Suppressor macrophage treated with lipopolysaccharide for 1 hour (primary cell): Measurements from ENCODE around the gene APBB2.

Experiments used
- DNase-seq, 3 donors: peaks; one replicate each; pipeline ENCODE4 v3.0.0-alpha.2; 2020 to 2022

APBB2 gene

DNA sequence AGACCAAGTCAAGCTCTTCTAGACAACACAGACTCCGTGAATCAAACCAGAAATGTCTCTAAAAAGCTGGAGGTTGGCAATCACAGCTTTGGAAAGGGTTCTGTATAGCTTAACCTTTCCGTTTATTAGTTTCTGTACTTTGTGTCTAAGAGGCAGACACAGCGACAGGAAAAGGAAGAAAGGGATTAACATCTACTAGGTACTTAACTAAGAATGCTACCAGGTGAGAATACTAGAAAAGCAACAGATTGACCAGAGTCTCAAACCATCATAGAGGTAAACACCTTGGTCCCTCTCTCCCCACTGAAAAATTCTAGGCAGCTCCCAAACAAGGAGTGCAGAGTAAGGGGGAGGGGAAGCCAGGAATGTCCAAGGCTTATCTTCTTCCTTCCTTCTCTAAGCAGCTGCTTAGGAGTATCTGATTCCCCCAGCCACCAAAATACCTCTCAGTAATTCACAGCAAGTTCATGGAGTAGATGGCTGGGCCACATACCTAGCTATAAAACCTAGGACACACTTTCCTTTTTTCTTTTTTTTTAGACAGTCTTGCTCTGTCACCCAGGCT is 80.8 kb downstream of the APBB2 start:
- DNase-seq: no peak

DNA sequence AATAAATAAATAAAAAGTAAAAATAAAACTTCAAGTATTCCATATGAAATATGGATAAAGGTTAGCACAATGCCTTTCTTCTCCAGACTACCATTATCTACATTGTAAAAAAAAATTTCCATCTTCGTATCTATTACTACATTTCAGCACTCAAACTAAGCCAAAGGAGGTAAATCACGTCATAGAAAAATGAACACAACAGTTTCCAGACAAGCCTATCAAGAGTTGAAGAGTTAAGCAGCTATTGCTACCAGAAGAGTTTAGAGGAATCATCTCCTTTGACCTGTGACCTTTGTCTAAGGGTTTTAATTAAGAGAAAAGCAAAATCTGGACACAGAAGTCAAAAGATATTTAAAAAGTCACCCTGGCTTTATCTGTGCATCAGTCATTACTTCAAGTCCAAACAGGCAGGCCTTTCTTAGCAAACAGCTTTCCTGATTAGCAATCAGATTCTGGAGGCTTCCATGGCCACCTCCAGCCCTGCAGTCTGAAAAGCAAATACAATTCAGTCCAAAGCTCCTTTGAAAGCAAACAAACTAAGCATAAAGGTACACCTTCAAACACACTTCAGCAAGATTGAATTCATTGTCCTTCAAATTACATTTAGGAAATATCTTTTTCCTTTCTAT is 82.2 kb downstream of the APBB2 start:
- no peak for DNase-seq

DNA sequence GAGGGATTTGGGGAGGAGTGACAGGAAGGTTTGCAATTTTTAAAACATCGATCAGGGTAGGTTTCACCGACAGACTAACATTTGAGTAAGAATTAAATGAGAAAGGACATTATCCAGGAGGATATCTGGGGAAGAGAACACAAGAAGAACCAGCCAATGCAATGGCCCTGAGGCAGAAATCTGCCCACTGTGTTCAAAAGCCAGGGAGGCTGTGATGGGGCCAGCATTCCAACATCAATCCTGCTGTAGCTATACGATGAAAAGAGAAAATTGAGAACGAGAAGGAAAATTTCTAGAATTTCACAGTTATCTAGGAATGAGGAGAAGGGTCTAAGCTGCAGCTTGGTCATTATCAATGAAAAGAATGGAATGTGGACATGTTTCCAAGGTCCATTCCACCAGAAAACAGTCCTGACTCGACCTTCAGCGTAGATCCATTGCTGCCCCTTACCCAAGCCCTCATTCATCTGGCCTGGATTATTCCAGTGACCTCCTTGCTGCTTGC is 84.4 kb downstream of the APBB2 start:
- DNase-seq: no peak

DNA sequence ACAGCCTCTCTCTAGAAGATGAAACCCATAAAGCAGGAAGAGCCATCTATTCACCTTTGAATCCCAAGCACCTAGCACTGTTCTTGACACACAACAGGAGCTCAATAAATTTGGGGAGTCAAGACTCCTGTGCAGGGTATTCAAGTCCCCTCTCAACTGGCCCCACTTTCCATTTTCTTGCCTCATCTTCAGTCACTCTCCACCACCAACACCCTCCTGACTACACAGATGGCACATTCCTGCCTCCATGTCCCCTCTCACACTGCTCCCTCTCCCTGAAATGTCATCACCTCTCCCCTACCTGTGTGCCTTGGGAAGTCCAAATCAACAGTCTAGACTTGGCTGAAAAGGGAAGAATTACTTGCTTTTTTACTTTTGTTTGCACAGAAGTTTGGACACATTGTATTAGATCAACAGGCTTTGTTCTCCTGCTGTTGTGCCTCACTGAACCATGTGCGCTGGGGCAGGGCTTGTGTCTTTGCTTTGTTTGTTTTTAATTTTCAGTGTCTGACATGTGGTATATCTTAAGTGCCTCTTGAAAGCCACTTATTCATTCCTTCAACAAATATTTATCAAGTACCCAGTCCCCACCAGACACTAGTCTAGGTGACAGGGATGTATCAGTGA is 85.1 kb downstream of the APBB2 start:
- no peak for DNase-seq

DNA sequence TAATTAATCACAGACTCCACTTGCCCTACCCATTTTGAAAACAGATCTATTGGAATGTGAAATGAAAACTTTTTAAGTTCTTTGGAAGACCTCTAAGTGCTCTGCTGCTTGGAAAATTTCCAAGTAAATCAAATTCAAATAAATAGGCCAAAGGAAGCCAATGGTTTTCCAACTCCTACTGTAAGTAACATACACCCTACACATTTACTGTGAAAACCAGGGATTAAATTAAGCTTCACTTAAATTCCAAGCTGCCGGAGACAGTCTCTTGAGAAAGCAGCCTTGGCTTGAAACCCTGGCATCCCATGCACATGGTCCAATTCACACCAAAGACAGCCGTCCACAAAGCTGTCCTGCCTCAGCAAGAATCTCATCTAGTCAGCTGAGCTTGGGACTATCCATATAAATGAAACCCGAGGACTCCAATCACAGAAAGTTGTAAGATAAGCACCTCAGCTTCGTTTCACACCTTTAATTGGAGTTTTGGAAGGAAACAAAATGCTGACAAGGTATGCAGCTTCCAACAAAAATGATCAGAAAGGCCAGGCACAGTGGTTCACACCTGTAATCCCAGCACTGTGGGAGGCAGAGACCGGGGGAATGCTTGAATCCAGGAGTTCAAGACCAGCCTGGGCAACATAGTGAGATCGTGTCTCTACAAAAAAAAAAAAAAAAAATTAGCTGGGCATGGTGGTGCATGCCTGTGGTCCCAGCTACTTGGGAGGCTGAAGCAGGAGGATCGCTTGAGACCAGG is 88.6 kb downstream of the APBB2 start:
- DNase-seq: no peak

DNA sequence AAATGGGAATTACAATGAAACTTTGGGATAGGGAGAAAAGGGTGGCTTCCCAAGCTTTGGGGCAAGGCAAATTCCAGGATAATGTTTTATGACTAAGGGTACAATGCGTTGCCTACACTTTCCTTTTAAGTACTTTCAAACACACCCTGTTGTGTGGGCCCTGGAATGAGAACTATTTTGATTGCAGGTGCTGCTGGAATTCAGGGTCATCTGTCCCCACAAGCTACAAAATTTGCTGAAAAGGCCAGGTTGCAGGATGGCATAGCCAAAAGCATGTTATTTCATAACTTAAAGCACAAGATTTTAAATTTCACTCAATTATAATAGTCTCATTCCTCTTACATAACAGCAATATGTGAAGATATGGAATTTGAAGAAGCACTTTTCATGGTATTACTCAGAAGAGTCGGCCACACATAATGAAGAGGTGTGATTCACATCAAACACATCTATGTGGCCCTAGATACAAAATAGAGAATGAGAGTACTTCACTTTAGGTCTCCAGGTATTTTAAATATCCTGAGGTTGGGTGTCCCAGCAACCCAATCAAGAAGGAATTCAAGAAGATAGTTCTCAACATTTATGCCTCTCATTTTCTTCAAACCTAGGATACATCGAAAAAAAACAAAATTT is 89.3 kb downstream of the APBB2 start:
- DNase-seq: no peak

DNA sequence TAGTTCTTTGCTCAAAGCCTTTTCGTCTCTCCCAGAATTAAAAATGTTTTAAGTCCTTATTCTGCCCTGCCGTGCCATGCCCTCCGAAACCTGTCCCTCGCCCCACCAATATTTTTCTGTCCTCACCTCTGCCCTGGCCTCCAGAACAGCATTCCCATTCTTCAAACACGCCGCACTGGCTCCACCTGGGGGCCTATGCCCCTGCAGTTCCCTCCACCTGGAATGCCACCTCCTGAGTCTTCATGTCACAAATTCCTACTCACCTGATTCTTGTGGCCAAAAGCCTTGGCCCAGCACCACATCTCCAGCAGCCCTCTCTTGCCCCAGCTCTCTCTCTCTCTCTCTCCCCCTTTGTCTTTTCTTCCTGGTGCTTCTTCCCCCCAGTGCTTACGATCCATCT is 91.6 kb downstream of the APBB2 start:
- DNase-seq: no peak

DNA sequence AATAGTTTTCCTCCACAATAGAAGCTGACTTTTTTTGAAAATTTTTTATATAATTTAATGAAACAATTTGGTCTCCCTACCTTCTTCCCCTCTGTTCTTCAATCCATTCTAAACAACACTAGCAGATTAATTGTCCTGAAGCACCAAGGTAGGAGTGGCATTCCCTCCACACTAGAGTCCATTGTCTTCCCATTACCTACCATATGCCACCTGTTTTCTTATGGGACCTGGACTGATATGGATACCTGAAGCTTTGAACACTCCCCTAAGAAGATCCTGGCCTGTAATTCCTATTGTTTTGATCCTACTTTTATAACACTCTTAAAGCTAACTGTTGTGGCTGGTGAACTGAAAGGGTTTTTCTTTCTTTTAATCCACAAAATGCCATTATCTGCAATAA is 92.0 kb downstream of the APBB2 start:
- DNase-seq: no peak

DNA sequence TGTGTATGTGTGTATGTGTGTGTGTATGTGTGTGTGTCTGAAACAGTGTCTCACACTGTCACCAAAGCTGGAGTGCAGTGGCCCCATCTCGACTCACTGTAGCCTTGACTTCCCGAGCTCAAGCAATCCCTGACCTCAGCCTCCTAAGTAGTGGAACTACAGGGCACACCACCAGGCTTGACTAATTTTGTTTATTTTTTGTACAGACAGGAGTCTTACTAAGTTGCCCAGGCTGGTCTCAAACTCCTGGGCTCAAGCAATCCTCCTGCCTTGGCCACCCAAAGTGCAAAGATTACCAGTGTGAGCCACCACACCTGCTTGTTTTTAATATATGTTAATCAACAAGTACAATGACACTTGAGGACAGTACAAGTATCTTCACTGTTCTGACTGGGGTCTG is 92.4 kb downstream of the APBB2 start:
- no peak for DNase-seq

DNA sequence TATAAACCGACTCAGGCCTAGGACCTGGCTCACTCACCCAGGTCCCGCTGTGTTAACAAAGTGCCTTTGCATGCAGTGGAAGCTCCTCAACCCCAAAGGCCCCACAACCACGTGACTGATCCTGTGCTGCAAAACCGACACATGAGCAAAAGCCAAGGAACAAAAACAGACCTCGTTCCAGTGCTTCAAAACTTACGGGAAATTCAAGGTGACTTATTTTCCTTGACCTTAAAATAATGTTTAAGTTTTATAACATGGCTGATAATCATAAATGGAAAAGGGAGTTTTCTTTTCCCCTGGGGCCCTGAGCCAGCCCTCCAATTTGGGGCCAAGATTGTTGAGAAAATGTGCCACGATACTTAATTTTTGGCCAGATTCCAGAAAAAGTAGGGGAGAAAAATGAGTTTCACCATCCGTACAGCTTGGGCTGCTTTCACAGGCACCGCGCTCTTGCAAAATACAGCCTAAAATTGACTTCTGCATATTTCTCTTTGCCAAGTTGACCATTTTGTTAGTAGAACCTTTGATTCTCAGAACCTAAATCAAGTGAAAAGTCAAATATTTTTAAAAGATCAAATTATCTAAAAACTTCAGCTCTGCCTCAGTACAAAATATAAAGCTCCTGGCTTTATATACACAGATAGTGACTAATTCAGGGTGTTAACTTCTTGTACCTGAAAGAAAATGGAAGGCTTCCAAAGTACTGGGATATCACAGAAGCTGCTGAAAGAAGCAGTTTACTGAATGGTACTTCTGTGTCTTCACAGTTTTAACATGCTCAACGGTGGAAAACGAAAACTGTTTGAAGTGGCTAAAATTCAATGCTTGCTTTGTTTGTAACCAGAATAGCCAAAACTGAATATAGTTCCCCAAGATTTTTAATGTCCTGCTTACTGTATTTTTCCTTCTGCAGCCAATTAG is 93.8 kb downstream of the APBB2 start:
- DNase-seq: peak in 1 of 3 donors; percentile 5

DNA sequence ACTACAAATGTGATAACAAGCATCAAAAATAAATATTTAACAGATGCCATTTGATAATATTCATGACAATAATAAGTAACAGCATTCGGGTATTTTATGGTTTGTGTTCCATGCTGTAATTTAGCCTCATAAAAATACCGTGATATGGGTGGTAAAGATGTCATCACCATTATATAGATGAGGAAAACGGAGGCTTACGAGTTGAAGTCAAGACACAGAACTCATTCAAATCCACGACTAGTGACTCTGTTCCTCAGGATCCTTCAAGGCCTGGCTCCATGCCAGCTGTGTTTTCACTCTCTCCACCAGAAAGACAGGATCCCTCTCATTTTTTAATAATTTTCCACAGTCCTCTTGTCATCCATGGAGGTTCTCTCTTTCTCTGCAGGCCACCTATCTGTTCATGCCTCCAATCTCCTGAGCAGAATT is 94.5 kb downstream of the APBB2 start:
- no peak for DNase-seq

DNA sequence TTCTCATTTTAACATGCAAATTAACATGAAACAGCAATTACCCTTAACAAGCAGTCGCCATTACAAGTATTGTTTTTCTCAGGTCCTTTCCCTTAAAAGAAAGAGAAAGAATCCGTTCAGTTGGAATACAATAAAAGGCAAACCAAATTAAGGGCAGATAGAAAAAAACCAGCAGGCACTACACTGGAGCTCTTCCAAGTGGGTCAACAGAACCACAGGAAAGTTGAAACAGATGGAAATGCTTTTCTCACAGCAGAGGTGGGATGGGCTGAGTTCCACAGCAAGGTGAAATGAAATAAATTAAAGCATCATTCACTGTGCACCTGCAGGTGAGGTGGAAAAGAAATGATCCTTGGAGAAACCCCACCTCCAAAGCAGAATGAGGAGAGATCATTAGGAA is 102.6 kb downstream of the APBB2 start:
- no peak for DNase-seq

DNA sequence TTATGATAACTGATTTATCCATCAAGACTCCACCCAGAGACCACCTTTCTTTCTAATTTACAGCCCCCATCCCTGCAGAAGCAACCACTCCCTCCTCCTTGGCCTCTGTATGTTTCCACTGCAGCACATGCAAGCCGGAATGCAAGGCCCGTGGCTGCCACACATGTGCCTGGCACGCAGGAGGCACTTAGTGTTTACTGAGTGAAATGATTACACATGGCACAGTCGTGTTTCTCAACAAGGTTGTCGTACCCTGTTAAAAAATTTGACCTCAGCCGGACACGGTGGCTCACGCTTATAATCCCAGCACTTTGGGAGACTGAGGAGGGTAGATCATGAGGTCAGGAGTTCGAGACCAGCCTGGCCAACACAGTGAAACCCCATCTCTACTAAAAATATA is 104.3 kb downstream of the APBB2 start:
- DNase-seq: no peak

DNA sequence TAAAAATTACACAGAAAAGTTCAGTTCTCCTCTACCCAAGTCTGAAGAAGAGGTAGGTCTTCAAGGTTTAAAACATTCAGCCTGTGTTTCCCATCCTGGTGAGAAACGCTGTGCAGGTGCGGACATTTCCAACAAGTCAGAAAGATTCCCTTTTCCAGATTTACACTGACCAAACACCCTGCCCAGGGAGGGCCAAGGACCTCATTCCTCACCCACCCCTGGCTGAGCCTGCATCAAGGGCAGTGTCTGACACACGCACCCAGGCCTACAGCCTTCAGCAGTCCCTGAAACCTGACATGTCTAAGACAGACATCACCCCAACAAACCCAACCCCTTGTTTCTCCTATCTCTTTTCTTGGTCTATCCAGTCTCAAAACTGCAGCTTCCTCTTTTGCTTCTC is 105.9 kb downstream of the APBB2 start:
- no peak for DNase-seq

DNA sequence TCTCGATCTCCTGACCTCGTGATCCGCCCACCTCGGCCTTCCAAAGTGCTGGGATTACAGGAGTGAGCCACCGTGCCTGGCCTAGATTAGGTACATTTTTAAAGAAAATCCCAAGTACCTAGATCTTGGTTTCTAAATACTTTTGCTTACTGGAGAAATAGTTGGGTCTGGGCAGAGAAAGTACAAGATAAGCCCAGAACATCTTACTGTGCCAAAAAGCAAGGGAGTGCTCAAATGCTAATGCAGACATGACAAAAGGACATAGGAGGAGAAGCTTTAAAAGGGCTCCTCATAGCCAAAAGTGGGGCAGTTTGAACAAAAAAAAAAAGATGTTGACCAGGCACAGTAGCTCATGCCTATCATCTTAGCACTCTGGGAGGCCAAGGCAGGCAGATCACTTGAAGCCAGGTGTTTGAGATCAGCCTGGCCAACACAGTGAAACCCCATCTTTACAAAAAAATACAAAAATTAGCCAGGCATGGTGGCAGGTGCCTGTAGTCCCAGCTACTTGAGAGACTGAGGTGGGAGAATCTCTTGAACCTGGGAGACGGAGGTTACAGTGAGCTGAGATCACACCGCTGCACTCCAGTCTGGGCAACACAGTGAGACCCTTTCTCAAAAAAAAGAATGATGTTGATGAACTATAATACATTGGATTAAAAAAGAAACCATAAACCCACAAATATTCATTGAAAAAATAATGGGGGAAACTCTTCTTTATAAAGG is 107.5 kb downstream of the APBB2 start:
- no peak for DNase-seq

DNA sequence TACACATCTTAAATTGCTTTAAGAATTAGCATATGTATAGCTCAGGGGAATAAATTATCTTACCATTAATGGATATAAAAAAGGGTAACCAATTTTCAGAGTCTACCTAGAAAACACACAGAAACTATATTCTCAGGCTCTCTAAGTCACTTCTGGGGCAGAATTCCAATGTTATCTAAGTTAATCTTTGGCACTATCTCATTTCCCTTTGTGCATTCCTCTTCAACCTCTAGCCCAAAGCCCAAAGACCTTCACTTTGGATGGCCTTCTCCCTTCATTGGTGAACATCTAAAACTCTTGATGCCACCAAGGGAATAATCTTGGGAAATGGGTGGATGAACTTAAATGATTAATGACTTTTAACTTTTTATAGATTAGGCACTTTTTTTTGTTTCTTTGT is 108.3 kb downstream of the APBB2 start:
- DNase-seq: no peak

DNA sequence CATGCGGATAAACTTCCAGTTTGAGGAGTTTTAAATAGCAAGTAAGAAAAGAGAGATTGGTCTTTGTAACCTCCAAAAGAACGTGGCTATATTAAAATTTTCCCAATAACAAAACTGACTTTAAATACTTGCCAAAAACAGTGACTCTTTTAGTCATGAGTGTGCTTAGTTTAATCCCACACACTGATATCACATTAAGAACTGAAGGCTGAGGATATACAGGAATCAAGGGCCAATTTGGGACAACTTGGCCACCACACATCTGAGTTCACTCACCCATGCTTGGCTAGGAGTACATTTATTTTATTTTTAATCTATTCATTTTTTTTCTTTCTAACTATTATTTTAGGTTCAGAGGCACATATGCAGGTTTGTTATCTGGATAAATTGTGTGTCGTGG is 110.2 kb downstream of the APBB2 start:
- DNase-seq: no peak

DNA sequence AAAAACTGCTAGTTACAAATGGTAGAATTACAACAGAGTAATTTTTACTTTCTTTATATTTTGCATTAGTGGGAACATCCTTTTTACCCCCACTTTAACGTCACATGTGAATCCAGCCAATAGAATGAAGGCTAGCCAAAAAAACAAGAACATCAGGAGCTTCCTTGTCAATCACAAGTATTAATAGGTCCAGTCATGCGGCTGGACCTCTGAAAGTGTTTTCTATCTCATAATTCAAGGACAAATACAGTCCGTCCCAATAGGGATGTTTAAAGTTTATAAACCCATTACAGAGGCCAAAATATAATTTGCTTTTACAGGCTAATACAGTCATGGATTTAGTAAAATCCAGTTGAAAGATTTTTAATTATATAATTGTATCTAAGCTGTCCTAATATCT is 110.7 kb downstream of the APBB2 start:
- DNase-seq: no peak

DNA sequence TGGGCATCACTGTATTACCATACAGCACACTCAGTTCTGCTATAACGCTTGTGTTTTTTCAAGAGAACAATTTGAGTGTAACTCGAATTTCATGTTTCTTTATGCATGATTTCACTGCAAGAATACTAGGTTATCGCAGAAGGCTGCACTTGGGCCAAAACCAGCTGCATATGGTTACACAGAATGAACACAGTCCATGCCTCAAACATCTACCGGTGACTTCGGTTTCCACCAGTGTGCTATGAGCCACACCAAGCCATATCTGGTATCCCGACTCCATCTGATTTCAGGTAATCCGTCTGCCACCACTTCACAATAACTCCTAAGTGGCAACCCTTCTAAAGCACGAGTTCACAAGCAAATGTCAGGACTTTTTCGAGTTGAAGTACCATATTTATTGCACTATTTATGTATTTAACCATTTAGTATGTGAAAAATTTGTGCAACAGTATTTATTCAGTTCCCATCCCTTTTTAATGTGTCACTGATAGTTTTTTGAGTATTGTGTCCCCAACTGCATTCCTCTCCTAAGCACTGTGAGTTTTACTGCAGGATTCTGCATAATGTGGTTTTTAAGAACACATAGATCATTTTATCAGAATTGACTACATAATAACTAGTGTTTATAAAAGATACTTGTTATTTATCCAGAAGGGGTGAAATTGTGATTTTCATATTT is 111.8 kb downstream of the APBB2 start:
- DNase-seq: no peak

DNA sequence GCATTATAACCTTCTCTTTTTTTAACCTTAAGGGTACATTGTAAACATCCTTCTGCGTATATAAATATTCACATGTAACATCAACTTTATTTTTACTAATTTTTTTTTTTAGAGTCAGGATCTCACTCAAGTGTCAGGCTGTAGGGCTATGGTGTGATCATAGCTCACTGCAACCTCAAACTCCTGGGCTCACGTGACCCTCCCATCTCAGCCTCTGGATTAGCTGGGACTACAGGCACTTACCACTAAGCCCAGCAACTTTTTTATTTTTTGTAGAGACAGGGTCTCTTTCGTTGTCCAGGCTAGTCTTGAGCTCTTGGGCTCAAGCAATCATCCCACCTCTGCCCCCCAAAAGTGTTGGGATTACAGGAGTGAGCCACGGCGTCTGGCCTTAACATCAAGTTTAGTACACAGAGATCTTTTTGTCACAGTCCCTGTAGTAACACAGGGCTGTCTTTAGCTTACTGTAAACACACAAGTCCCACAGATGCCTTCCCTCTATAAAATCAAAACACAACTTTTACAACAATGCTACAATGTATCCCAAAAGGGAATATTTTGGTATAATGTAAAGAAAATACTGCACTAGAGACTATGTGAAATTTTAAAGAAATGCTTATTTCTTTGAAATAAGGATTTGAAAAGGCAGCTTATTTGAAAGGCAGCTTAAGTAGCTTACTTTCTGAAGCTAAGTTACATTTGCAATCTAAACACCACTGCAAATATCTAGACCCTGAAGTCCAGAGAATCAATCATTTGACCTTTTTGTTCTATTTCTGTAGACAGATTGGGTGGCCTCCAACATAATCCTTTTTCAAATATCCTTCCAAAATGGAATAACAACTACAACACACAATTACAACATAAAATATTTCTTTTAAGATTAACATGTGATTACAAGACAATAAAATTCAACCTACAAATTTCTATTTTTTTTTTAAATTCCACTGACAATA is 116.0 kb downstream of the APBB2 start:
- DNase-seq: no peak
